ENCODE data around the gene PTPRR.

GRCh38 chr12:70617450-70617849 lies 303.1 kb downstream of the PTPRR start:
- TF ChIP-seq, protein P1, sequence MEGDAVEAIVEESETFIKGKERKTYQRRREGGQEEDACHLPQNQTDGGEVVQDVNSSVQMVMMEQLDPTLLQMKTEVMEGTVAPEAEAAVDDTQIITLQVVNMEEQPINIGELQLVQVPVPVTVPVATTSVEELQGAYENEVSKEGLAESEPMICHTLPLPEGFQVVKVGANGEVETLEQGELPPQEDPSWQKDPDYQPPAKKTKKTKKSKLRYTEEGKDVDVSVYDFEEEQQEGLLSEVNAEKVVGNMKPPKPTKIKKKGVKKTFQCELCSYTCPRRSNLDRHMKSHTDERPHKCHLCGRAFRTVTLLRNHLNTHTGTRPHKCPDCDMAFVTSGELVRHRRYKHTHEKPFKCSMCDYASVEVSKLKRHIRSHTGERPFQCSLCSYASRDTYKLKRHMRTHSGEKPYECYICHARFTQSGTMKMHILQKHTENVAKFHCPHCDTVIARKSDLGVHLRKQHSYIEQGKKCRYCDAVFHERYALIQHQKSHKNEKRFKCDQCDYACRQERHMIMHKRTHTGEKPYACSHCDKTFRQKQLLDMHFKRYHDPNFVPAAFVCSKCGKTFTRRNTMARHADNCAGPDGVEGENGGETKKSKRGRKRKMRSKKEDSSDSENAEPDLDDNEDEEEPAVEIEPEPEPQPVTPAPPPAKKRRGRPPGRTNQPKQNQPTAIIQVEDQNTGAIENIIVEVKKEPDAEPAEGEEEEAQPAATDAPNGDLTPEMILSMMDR (IDR thresholded peaks at IDR 0.05) = no peak
- TF ChIP-seq POLR2A (IDR thresholded peaks at IDR 0.05) = no peak

Measured in breast epithelium (tissue), 3 donors.